Tibial nerve (tissue), 4 donors: ENCODE data around the gene HEPHL1. TPM values are rescaled to one million over a fixed set of nuclear protein-coding genes. Genes with fewer than 3 reads are reported as not detected.

Experiments
- DNase-seq, 2 donors: peaks; one replicate each; pipeline ENCODE4 v3.0.0-alpha.2; 2019; ENCODE audit warnings: low spot score in 2 of 2
- H3K27ac ChIP-seq, 4 donors: fragments of 200-600 bp; sonication (generic) in 3 of 4; one replicate each; pipeline ENCODE4 v1.5.1; 2017 to 2019; ENCODE audit warnings: mild to moderate bottlenecking in 1 of 4
- H3K27me3 ChIP-seq, 2 donors: fragments of 200-600 bp; sonication (generic) in 1 of 2; one replicate each; pipeline versions ENCODE4 v1.5.1 to v1.6.0; 2017 to 2019
- H3K36me3 ChIP-seq, 3 donors: fragments of 200-600 bp; sonication (generic); one replicate each; pipeline ENCODE4 v1.5.1; 2018 to 2019
- H3K4me1 ChIP-seq, 4 donors: fragments of 200-600 bp; sonication (generic) in 3 of 4; one replicate each; pipeline ENCODE4 v1.5.1; 2017 to 2019
- H3K4me3 ChIP-seq, 4 donors: fragments of 200-600 bp; sonication (generic) in 3 of 4; one replicate each; pipeline ENCODE4 v1.5.1; 2017 to 2019; ENCODE audit warnings: mild to moderate bottlenecking in 1 of 4, moderate library complexity in 1 of 4
- H3K9me3 ChIP-seq, 4 donors: fragments of 200-600 bp; sonication (generic) in 3 of 4; one replicate each; pipeline ENCODE4 v1.5.1; 2017 to 2019
- CTCF ChIP-seq, 5 experiments: fragments of 200-600 bp in 3 of 5; fragments of 450-650 bp in 2 of 5; sonication (generic) in 3 of 5; IDR thresholded peaks; one replicate each; pipeline ENCODE4 v1.5.1; 2016 to 2019; ENCODE audit warnings: antibody characterized with exemption in 5 of 5, mild to moderate bottlenecking in 3 of 5, moderate library complexity in 2 of 5
- EP300 ChIP-seq, 2 donors: sonication (generic); formaldehyde crosslinking; IDR thresholded peaks; one replicate each; pipeline ENCODE4 v1.6.1; 2017; ENCODE audit warnings: antibody characterized with exemption in 2 of 2, mild to moderate bottlenecking in 1 of 2
- POLR2A ChIP-seq, 2 donors: fragments of 450-650 bp; IDR thresholded peaks; one replicate each; pipeline ENCODE4 v1.6.1; 2017; ENCODE audit warnings: antibody characterized with exemption in 2 of 2, mild to moderate bottlenecking in 2 of 2, moderate library complexity in 2 of 2
- WGBS, 2 donors: methylation state at CpG; one replicate each; pipeline ENCODE4 v1.1.5; 2018; 5-methylcytosine and 5-hydroxymethylcytosine counted together
- total RNA-seq, 4 donors: library from RNA; depleted of rRNA; stranded (reverse); fragments of >200 nt; gene quantifications; one replicate each; pipeline ENCODE4 v1.1.0, GENCODE V29; 2016

HEPHL1 gene
- total RNA-seq, 4 donors from 2014 or later: not detected

GRCh38 chr11:94128291-94128745 is 107.2 kb downstream of the HEPHL1 start:
- TF ChIP-seq POLR2A (IDR thresholded peaks at IDR 0.05) (no peak), CTCF (IDR thresholded peaks at IDR 0.05) (no peak), EP300 (IDR thresholded peaks at IDR 0.05) (no peak)
- Histone ChIP-seq H3K4me1 (peaks cover 0 to 48% (median 22%) of the 10 kb centered on the region in 4 donors), H3K9me3 (no peaks in the 10 kb centered on the region), H3K27me3 (no peaks in the 10 kb centered on the region), H3K27ac (peak overlapping the region; percentile 82 to 98 (median 95)), H3K4me3 (peak overlapping the region; percentile 67 to 96 (median 86)), H3K36me3 (no peaks in the 10 kb centered on the region)
- peak in 1 of 2 donors; percentile 42 for DNase-seq
- 0 to 1% methylated on average over 23 of the region's 23 CpGs for WGBS, 2 donors

GRCh38 chr11:94128746-94129511 is 107.8 kb downstream of the HEPHL1 start, which contains the start of gene PANX1:
TSS of gene PANX1 (plus strand) at chr11:94128841. CDS start at chr11:94129313, 472 bp downstream.
- TF ChIP-seq CTCF (IDR thresholded peaks at IDR 0.05) (peak in 1 of 5 experiments; percentile 21), POLR2A (IDR thresholded peaks at IDR 0.05) (peak; percentile 50 to 73), EP300 (IDR thresholded peaks at IDR 0.05) (peak in 1 of 2 donors; percentile 54)
- Histone ChIP-seq H3K27me3 (no peaks in the 10 kb centered on the region), H3K36me3 (no peaks in the 10 kb centered on the region), H3K4me3 (peak within 1 kb of the TSS; percentile 67 to 96 (median 86)), H3K9me3 (no peaks in the 10 kb centered on the region), H3K27ac (peak within 1 kb of the TSS; percentile 82 to 98 (median 95)), H3K4me1 (peaks cover 0 to 55% (median 22%) of the 10 kb centered on the region in 4 donors)
- DNase-seq: peak; percentile 52 to 60
- 0 to 1% methylated on average over 35 to 50 of the region's 92 CpGs for WGBS, 2 donors

DNA sequence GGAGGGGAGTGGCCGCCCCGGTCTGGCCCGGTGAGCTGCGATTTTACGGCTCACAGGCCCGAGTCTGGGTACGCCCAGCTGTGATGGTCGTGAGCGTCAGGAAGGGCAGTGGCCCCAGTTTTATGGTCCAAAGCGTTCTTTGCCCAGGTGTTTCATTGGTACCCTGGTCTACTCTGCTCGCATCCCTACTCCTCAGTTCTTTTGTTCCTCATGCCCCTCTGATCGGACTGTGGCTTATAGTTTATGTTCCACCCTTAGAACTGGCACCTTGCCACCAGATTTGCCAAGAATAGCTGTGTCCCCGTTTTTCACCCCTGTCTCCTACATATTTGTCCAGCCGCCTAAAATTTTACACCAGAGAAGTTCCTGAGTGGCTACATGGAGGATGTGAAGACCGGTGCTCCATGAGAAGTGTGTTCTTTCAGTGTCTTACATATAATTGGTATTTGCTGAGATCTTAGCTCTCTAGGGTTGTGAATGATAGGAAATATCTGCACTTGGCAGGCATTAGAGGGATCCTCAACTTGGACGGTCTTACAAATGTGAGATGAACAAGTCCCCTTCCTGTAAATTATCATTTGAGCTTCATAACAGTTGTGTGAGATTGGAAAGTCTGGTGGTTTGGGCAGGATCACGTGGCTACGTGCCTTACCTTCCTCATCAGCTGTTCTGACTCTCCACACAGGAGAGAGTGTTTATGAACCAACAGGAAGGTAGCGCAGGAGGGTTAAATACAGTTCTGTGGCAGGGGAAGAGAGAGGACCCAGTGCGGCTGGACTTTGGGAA is 108.6 kb downstream of the HEPHL1 start:
- H3K27me3 ChIP-seq: no peaks in the 10 kb centered on the region
- H3K4me3 ChIP-seq: peak overlapping the region; percentile 67 to 96 (median 86)
- DNase-seq: peak in 1 of 2 donors; percentile 48
- no peak for TF ChIP-seq CTCF (IDR thresholded peaks at IDR 0.05)
- TF ChIP-seq EP300 (IDR thresholded peaks at IDR 0.05): no peak
- TF ChIP-seq POLR2A (IDR thresholded peaks at IDR 0.05): no peak
- peak overlapping the region; percentile 82 to 98 (median 95) for H3K27ac ChIP-seq
- no peaks in the 10 kb centered on the region for H3K36me3 ChIP-seq
- H3K9me3 ChIP-seq: no peaks in the 10 kb centered on the region
- WGBS, 2 donors: 9 to 19% methylated on average over 14 to 20 of the region's 20 CpGs
- H3K4me1 ChIP-seq: peaks cover 0 to 62% (median 23%) of the 10 kb centered on the region in 4 donors

GRCh38 chr11:94130298-94131046 is 109.3 kb downstream of the HEPHL1 start:
- no peaks in the 10 kb centered on the region for H3K27me3 ChIP-seq
- H3K4me3 ChIP-seq: peak overlapping the region; percentile 67 to 96 (median 86)
- no peaks in the 10 kb centered on the region for H3K9me3 ChIP-seq
- H3K36me3 ChIP-seq: no peaks in the 10 kb centered on the region
- H3K4me1 ChIP-seq: peaks cover 0 to 70% (median 27%) of the 10 kb centered on the region in 4 donors
- 35 to 38% methylated on average over 7 of the region's 7 CpGs for WGBS, 2 donors
- TF ChIP-seq EP300 (IDR thresholded peaks at IDR 0.05) (peak in 1 of 2 donors; percentile 94), CTCF (IDR thresholded peaks at IDR 0.05) (no peak), POLR2A (IDR thresholded peaks at IDR 0.05) (no peak)
- peak in 1 of 2 donors; percentile 54 for DNase-seq
- H3K27ac ChIP-seq: peak overlapping the region; percentile 82 to 98 (median 95)
